HEK293 (cell line): ENCODE results near the gene TMEM192.

Experiments
- HOXD13 ChIP-seq: sonication (generic); formaldehyde crosslinking; IDR thresholded peaks from 2 replicates; pipeline ENCODE4 v1.8.0; 2022; ENCODE audit warnings: missing genetic modification reagents, borderline replicate concordance
- IKZF3 ChIP-seq: fragments of 450-650 bp; IDR thresholded peaks from 2 replicates; pipeline ENCODE4 v1.5.0; 2018; ENCODE audit warnings: missing biosample characterization, mild to moderate bottlenecking, missing genetic modification characterization, moderate library complexity
- ZBTB8A ChIP-seq: fragments of 450-650 bp; formaldehyde crosslinking; IDR thresholded peaks from 2 replicates; pipeline ENCODE4 v1.5.1; 2016; ENCODE audit warnings: missing biosample characterization, missing genetic modification characterization
- ZNF138 ChIP-seq: fragments of 450-650 bp; formaldehyde crosslinking; IDR thresholded peaks from 2 replicates; pipeline ENCODE4 v1.5.1; 2016; ENCODE audit warnings: missing biosample characterization, missing genetic modification characterization, borderline replicate concordance
- ZNF2 ChIP-seq: fragments of 450-650 bp; formaldehyde crosslinking; IDR thresholded peaks from 2 replicates; pipeline ENCODE4 v1.5.1; 2016; ENCODE audit warnings: missing biosample characterization, missing genetic modification characterization
- ZNF600 ChIP-seq: fragments of 450-650 bp; formaldehyde crosslinking; IDR thresholded peaks from 2 replicates; pipeline ENCODE4 v1.5.1; 2016; ENCODE audit warnings: missing biosample characterization, missing genetic modification characterization
- ZNF626 ChIP-seq: fragments of 450-650 bp; sonication (Bioruptor Pico); formaldehyde crosslinking; IDR thresholded peaks from 2 replicates; pipeline ENCODE4 v1.5.1; 2018; ENCODE audit warnings: missing biosample characterization, missing genetic modification characterization, inconsistent platforms
- ZSCAN30 ChIP-seq: fragments of 450-650 bp; IDR thresholded peaks from 2 replicates; pipeline ENCODE4 v1.5.1; 2018; ENCODE audit warnings: missing biosample characterization, mild to moderate bottlenecking, missing genetic modification characterization, moderate library complexity
- TF ChIP-seq, protein P1 (sequence below): fragments of 450-650 bp; formaldehyde crosslinking; IDR thresholded peaks from 2 replicates; pipeline ENCODE4 v1.5.1; 2016; ENCODE audit warnings: missing biosample characterization, missing genetic modification characterization

GRCh38 chr4:165079476-165079875, 33.2 kb downstream of the TMEM192 start:
- no peak for TF ChIP-seq ZBTB8A (tag by site-specific recombination)
- no peak for TF ChIP-seq ZSCAN30 (tag by site-specific recombination)
- TF ChIP-seq ZNF138 (tag by site-specific recombination) = no peak
- TF ChIP-seq, protein P1, sequence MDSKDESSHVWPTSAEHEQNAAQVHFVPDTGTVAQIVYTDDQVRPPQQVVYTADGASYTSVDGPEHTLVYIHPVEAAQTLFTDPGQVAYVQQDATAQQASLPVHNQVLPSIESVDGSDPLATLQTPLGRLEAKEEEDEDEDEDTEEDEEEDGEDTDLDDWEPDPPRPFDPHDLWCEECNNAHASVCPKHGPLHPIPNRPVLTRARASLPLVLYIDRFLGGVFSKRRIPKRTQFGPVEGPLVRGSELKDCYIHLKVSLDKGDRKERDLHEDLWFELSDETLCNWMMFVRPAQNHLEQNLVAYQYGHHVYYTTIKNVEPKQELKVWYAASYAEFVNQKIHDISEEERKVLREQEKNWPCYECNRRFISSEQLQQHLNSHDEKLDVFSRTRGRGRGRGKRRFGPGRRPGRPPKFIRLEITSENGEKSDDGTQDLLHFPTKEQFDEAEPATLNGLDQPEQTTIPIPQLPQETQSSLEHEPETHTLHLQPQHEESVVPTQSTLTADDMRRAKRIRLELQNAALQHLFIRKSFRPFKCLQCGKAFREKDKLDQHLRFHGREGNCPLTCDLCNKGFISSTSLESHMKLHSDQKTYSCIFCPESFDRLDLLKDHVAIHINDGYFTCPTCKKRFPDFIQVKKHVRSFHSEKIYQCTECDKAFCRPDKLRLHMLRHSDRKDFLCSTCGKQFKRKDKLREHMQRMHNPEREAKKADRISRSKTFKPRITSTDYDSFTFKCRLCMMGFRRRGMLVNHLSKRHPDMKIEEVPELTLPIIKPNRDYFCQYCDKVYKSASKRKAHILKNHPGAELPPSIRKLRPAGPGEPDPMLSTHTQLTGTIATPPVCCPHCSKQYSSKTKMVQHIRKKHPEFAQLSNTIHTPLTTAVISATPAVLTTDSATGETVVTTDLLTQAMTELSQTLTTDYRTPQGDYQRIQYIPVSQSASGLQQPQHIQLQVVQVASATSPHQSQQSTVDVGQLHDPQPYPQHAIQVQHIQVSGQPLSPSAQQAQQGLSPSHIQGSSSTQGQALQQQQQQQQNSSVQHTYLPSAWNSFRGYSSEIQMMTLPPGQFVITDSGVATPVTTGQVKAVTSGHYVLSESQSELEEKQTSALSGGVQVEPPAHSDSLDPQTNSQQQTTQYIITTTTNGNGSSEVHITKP (tag by site-specific recombination) = no peak
- TF ChIP-seq IKZF3 = no peak
- no peak for TF ChIP-seq ZNF2 (tag by site-specific recombination)
- no peak for TF ChIP-seq ZNF626 (tag by site-specific recombination)
- no peak for TF ChIP-seq HOXD13
- no peak for TF ChIP-seq ZNF600
